Measurements from ENCODE around the gene MRPL23.

MRPL23 gene

GRCh38 chr11:2002042-2002776 lies 55.1 kb downstream of the MRPL23 start:
- H3K4me3 ChIP-seq (ENCODE audit: low read depth, low read length), result no peak overlapping the region
- no peak for TF ChIP-seq CTCF (IDR thresholded peaks at IDR 0.05; ENCODE audit: insufficient read depth, low read depth, low read length, missing control alignments)
- DNase-seq (ENCODE audit: low read depth), result no peak

GRCh38 chr11:2002807-2003206 lies 55.7 kb downstream of the MRPL23 start:
- H3K4me3 ChIP-seq (ENCODE audit: low read depth, low read length), result no peak overlapping the region
- no peak for DNase-seq (ENCODE audit: low read depth)
- TF ChIP-seq CTCF (IDR thresholded peaks at IDR 0.05; ENCODE audit: insufficient read depth, low read depth, low read length, missing control alignments), result no peak

DNA sequence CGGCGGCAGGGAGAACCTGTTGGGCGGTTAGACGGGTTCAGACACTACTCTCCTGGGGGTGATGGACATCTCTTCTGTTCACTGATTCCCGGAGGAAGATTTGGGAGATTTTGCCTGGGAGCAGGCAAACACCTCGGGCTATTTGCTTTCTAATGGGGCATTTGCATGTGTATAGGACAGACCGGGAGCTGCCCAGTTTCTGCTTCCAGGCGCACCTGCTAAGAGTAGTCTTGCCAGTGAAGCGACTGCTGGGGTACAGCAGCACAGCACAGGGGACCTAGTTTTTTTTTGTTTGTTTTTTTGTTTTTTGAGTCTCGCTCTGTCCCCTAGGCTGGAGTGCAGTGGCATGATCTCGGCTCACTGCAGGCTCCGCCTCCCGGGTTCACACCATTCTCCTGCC lies 57.3 kb downstream of the MRPL23 start:
- no peak overlapping the region for H3K4me3 ChIP-seq (ENCODE audit: low read depth, low read length)
- no peak for TF ChIP-seq CTCF (IDR thresholded peaks at IDR 0.05; ENCODE audit: insufficient read depth, low read depth, low read length, missing control alignments)
- DNase-seq (ENCODE audit: low read depth), result no peak

Data from GM12865 (cell line).